SKM-1 (cell line): ENCODE measurements around the gene CYP24A1.
"Not testable (repeated sequence)": the region's sequence is repeated elsewhere in the genome, so short reads cannot be mapped to it uniquely, and the experiment has no call there.

ENCODE experiments used
- DNase-seq: peaks from one replicate; lab custom pipeline; 2025; ENCODE audit not compliant: unreplicated experiment; lab: John Stamatoyannopoulos, UW

Gene CYP24A1

DNA sequence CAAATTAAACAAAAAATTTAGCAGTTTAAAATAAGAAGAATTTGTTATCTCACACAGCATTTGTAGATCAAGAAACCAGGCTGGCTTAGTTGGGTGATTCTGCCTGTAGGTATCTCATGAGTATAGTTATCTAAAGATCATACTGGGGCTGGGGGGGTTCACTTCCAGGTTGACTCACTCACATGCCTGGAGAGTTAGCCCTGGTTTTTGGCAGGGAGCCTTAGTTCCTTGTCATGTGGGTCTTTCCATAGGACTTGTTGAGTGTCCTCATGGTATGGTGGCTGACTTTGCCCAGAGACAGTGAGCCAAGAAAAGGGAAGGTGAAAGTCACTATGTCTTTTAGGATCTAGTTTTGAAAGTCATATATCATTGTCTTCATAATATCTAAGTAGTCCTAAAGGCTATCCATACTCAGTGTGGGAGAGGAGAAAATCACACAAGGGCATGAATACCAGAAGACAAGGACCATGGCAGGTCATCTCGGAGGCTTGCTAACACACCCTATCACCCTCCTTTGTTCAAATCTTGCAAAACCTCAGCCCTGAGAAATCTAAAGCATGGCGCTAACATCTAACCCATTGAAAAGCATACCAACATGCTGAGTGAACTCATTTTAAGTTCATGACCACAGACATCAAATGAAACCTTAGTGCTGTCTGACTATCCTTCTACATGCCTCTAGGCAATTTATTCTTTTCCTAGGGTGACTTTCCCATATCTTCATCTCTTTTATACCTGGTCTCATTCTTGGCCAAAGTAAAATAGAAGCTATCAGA is 39.2 kb downstream of the CYP24A1 start:
- DNase-seq: no peak

DNA sequence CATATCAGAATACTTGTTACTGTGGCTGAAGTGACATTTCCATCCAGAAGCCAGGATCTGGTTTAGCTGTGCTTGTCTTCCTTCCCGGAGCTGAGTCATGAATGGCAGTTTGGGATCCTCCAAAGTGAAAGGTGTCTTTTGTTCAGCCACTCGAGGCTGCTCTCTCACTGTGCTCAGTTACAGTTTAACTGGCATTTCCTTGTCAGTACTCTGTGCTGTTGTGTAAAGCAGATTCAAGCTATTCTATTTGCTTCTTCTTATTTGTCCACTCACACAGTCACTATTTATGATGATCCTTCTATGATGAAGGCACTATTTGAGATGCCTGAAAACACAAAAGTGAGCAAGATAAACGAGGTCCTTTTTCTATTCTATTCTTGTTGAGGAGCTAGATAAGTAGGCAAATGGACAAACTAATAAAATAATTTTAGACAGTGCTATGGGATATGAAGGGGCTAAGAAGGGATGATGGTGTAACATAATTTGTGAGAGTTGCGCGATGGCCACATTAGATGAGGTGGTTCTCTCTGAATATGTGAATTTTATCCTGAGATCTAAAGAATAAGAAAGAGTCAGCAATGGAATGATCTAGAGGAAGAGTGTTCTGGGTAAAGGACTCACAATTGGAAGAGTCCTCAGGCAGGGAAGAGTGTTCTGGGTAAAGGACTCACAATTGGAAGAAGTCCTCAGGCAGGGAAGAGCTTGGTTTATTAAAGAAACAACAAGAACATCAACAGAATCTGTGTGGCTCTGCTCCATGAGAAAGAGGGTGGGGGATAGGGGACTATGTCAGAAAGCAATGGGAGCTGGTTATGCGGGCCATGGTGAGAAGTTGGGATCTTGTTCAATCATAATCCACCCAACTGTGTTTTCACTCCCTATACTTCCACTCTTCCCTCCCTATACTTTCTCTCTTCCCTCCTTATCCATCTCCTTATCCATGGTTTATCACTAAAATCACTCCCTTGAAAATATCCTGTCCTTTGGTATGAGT is 40.1 kb downstream of the CYP24A1 start:
- no peak for DNase-seq

DNA sequence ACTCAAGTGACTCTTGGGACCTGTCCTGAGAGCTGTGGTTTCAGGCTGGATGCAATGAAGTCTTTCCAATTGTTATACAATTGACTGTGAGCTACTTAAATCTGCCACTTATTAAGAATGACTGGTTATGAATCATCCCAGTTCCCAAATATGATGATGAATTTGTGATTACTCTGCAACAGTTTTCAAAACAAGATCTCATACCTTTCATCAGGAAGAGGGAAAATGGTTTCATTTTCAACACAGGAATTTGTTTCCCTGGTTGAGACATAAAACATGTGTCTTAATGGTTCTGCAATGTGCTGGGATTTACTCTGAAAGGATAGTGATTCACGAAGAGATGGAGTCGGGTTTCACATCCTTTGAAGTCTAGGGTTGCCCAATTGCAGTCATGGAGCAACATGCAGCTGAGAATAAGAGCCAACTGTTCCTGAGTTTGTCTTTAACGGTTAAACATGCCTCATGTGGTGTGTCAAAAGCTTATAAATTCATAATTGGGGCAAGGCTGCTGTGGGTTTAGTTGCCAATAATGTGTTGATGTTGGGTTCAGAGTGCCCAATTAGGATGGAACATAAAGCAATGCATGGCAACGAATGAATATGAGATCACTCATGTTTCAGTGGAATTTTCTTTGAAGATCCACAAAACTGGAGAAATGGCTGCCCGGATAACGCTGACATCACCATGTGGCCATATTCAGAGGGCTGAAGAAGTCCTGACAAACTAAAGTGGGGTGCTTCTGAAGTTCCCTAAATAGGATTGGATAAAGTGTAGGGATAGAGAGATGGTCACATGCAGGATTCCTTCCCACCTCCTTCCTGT is 41.0 kb downstream of the CYP24A1 start:
- no peak for DNase-seq

DNA sequence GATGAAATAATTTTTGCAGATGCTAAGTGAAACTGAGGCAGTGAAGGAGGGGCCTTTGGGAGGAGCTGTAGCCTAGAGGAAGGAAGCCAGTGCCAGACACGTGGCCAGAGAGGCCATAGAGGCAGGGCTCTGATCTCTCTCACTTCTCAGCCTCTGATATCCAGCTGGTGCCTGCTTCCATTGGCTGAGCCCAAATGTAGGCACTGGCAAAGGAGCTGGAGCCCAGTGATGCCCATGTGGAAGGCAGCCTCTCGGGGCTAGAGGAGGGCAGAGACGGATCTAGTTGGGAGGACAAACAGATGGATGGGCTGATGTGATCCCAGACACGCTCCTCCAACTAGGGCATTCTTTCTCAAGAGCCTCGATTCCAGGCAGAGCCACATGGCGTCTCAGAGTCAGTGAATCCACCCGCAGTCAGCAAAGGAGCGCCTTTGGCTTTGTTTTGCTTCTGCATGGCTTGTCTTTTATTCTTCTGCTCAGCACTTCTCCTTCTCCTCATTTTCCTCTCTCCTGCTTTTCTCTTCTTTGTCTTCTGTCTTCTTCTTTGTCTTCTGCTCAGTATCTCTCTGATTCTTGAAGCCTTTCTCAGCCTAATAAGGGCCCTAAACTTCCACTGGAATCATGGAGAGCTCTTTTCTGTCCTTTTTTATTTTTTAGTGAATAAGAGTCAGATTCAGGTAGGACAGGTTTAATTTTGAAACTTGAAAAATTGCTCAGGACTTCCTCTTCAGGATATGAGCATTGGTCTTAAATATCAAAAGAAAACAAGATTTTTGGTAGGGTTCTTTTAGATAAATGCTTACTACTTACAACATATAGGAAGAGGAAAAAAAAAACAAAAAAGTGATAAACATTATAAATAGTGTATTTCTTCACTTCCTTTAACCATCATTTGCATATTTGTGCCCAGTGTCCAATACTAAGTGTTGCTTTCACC is 41.8 kb downstream of the CYP24A1 start:
- DNase-seq: no peak

DNA sequence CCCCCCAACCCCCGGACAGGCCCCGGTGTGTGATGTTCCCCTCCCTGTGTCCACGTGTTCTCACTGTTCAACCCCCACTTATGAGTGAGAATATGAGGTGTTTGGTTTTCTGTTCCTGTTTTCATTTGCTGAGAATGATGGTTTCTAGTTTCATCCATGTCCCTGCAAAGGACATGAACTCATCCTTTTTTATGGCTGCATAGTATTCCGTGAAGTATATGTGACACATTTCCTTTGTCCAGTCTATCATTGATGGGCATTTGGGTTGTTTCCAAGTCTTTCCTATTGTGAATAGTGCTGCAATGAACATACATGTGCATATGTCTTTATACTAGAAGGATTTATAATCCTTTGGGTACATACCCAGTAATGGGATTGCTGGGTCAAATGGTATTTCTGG is 42.7 kb downstream of the CYP24A1 start:
- DNase-seq: not testable (repeated sequence)

DNA sequence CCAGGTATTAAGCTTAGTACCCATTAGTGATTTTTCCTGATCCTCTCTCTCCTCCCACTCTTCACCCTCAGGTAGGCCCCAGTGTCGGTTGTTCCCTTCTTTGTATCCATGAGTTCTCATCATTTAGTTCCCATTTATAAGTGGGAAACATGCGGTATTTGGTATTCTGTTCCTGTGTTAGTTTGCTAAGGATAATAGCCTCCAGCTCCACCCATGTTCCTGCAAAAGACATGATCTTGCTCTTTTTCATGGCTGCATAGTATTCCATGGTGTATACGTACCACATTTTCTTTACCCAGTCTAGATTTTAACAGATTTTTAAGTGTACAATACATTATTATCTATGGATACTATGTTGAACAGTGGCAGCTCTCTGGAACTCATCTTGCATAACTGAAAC is 44.4 kb downstream of the CYP24A1 start:
- no peak for DNase-seq

DNA sequence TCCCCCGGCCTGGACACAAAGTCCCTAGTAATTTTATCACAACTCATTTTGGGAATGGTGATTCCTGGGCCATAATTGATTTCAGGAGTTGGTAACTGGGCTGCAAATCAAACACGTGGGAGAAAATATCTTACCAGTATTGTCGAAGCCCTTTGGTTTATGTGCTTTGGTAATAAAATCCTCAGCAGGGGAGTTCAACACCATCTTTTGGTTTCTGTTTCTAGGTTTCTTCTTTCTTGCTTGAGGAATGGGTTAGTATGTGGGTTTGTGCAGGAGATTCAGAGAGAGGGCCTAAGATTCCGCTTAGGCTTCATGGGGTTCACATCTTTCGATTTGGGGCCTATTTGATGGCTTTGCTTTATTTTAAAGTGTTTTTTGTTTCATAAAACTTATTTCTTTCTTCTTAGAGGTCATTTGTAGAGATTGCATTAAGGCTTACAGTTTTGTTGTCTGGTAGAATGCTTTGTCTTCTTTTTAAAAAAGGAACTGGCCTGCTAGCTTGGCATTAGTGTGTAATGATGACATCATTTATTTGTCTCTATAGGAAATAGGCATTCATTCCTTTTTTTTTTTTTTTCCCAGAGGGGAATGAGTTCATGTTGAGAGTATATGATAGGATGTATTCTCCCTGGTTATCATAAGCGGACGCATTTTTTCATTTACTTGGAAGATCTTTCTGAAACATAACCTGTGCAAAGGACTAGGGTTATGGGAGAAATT is 45.8 kb downstream of the CYP24A1 start:
- DNase-seq: no peak

DNA sequence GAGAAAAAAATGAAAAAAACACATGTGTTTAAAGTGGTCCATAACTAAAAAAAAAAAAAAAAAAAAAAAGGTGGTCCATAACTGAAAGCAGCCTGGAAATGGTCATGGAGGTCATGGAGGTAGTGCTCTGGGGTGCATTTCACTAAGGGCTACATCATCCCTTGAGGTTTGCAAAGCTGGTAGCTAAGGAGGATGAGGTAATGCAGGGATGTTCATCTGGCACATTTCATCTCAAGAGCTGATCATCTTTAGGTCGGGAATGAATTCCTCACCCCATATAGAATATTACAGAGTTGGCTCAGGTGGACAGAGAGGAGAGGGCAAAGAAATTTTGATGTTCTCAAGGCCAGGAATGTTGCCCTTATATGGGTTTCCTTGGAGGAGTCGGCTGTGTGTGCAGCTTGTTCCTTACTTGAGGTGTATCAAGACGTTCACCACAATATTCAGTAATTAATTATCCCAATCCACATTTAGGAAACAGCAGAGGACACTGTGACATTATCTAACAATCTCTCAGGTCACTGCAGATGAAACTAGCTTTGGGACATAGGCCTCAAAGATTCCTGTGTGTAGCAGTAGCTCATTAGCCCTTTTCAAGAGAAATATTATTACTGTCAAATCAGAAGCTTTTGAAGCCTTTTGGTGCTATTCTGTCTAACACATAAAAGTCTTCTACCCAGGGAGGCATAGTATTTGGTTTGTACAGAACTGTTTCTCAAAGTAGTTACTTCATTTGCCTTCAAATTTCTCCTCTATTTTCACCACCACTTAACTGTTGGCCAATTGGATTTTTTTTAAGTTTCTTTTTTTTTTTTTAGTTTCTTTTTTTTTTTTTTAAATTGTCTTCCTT is 46.8 kb downstream of the CYP24A1 start:
- no peak for DNase-seq

DNA sequence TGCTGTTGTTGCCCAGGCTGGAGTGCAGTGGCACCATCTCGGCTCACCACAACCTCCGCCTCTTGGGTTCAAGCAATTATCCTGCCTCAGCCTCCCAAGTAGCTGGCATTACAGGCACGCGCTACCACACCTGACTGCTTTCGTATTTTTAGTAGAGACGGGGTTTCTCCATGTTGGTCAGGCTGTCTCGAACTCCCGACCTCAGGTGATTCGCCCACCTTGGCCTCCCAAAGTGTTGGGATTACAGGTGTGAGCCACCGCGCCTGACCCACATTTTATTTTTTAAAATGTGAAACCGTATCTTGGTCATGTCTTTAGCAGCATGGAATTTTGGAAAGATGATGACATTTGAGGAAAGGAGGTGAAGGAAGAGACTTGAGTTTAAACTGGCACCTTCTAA is 47.5 kb downstream of the CYP24A1 start:
- not testable (repeated sequence) for DNase-seq

DNA sequence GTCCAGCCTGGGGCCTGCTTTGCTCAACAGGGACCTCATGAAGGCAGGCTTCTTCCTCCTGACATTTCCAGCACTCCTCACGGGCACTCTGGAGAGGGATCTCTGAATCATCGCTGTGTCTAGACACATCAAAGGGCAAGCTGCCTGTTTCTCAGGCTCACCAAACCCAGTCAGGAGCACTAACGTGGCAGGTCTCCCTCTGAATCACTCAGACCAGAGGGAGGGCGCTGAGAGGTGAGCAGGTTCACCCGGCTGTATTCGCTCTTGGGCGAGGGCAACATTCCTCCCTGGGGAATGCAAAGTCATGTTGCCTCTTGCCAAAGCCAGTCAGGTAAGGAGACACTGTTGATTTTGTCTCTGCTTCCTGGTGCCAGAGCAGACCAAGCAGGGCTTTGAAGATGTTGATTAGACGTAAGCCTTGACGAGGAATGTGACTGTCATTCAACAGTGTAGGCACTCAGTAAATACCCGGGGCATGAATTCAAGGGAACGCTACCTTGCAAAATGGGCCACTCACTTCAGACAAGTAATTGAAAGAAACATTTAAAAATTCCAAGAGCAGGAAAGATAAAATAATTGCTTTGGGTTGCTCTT is 50.1 kb downstream of the CYP24A1 start:
- no peak for DNase-seq

DNA sequence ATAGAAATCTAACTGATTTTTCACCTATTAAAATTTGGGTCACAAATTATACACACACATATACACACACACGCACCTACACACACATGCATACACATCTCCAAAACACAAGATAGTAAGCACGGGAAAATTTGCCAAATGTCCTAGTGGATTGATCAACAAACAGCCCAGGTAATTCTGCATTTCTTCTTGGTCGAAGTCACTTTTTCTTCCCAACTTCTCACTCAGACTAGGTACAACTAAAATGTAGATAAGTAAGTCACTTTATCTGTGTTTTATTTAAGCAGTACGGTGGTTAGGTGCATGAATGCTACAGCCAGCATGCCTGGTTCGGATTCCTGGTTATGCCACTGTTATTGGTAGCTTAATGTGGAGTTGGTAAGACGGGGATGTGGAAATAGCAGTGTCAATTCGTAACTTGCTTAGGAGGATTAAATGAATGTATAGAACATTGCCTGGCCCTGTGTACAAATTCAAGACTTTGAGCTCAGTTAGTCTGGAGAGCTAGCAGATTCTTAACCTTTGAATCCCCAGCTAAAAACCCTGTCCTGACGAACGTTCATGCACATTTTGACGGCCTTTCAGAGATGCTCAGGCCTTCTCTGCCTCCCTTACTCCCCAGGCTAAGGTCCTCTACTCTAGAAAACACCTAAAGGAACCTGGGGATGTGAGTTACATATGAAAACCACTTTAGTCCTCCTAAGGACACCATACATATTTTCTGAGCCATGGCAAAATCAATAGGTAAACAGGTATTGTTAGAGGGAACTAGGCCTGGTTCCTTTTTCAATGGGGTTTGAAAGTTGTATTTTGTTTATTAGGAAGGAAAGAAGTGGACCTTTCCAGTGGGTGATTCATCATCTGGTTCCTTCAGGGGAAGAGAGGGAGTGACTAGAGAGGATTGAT is 50.9 kb downstream of the CYP24A1 start:
- no peak for DNase-seq

DNA sequence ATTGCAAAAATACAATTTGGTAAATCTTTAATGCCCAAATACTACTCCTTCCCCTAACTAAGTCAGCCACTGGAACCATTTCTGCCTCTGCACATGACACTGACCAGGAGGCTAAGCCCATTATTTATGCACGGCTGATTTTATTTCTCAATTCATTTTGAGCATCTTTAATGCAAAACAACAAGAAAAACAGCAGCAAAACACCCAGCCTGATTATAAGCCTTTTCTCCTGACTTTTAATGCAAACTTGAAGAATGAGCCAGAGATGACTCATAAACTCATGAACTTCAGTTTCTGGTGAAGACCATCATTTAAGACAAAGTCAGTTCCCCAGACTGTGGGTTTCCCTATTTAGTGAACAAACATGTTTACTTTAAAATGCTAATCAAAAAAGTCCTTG is 51.6 kb downstream of the CYP24A1 start:
- DNase-seq: no peak

DNA sequence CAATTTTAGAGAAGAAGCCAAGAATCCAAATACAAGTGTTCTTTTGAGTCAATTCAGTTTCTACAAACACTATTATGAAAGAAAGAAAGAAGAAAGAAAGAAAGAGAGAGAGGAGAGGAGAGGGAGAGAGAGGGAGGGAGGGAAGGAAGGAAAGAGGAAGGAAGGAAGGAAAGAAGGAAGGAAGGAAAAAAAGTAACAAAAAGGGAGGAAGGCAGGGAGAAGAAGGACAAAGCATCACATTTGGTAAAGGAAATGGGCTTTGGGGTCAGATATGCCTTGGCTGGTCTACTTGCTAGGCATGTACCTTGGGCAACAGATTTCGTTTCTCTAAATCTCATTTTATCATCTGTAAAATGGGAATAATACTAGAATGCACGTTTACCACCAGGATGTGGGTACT is 54.0 kb downstream of the CYP24A1 start:
- DNase-seq: no peak

DNA sequence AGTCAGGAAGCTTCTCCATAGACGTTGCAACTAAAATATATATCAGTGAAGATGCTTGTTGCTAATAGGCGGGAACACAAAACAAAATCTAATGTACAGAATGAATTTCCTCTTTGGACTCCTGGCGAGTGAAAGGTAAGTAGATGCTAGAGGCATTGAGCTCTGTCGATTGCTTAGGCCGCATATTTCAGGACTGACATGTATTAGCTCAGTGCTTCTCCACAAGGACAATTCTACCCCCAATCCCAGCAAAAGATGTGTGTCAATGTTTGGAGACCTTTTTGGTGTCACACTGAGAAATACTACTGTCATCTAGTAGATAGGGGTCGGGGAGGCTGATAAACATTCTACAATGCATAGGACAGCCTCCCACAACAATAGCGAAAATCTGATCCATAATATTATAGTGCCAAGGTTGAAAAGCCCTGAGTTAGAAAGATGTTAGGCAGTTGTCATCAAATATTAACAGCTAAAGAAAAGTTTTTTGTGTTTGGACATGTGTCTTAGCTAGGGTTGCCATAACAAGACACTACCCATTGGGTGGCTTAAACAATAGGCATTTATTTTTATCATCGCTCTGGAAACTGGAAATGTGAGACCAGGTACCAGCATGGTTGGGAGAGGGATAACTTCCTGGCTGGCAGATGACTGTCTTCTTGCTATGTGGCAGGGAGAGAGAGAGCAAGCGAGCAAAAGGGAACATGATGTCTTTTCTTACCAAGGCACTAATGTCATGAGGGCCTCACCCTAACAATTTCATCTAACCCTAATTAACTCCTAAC is 55.4 kb downstream of the CYP24A1 start:
- DNase-seq: no peak

DNA sequence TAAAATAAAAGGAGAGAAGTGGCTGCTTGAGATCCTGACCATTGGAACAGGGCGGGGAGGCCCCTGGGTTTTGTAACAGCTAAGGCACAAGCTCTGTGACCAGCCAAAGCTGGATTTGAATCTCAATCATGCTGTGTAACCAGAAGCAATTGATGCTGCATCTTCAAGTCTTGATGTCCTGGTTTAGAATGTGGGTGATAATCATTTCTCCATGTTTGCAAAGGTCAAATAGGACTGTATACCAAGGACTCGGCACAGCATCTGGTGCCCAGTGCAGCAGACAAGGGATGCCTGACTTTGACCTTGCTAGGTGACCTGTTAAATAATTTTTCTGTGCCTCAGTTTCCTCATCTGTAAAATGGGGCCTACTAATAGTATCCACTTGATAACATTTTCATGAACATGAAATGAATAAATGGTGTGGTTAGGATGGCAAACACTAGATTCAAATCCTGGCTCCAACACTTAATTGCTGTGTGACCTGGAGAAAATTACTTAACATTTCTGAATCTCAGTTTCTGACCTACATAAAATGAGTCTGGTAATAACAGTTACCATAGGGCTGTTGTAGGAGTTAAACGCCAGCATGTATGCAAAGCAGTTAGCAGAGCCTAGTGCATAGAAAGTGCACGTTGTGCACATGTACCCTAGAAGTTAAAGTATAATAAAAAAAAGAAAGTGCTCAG is 57.1 kb downstream of the CYP24A1 start:
- no peak for DNase-seq
